LNCAP (cell line): ENCODE results near the gene FBXO31.

Experiments
- CTCF ChIP-seq: fragments of 450-650 bp; IDR thresholded peaks from 2 replicates; pipeline ENCODE4 v1.5.1; 2017; ENCODE audit warnings: mild to moderate bottlenecking

Gene FBXO31

GRCh38 chr16:87335625-87336433 lies 47.7 kb downstream of the FBXO31 start:
- no peak for TF ChIP-seq CTCF

- TF ChIP-seq CTCF, result no peak
These were observed 48.6 kb downstream of the FBXO31 start for GRCh38 chr16:87334651-87335624.

GRCh38 chr16:87333581-87334331 lies 49.8 kb downstream of the FBXO31 start:
- no peak for TF ChIP-seq CTCF

- no peak for TF ChIP-seq CTCF
These were observed 50.5 kb downstream of the FBXO31 start for GRCh38 chr16:87333101-87333500.

GRCh38 chr16:87332150-87332549 lies 51.4 kb downstream of the FBXO31 start:
- TF ChIP-seq CTCF, result no peak

GRCh38 chr16:87331241-87331801 lies 52.3 kb downstream of the FBXO31 start:
- TF ChIP-seq CTCF, result no peak

- no peak for TF ChIP-seq CTCF
These were observed 52.9 kb downstream of the FBXO31 start for GRCh38 chr16:87330646-87331045.
